HepG2 (cell line): ENCODE results near the gene DOK7. TPM values are rescaled to one million over a fixed set of nuclear protein-coding genes. Genes with fewer than 3 reads are reported as not detected.

Experiments
- ATAC-seq: fragments of 200-7000 bp; cut with Tn5 transposase; 3 replicates; pipeline ENCODE4 v1.9.1; 2020; ENCODE audit warnings: mild to moderate bottlenecking, moderate library complexity
- BruUV-seq: library from RNA; stranded (reverse); fragments of 400-500 nt; replicated peaks from 2 replicates; lab custom pipeline; 2021; lab: Mats Ljungman, UMichigan
- CTCF ChIA-PET: fragments of 300-600 bp; formaldehyde crosslinking; extraction: SDS; loops from one replicate; lab custom pipeline; 2021; ENCODE audit warnings: low total read pairs, inconsistent platforms, low intra/inter-chr PET ratio; lab: Yijun Ruan, JAX
- POLR2A ChIA-PET: fragments of 350-600 bp; sonication (Branson Sonifier 250); formaldehyde crosslinking; loops from one replicate; lab custom pipeline; 2020; ENCODE audit warnings: antibody characterized with exemption, inconsistent platforms; lab: Yijun Ruan, JAX
- DNase-seq: peaks from one replicate; pipeline ENCODE4 v3.0.0-alpha.2; 2015; ENCODE audit warnings: low spot score
- FAIRE-seq: peaks from 3 replicates; lab custom pipeline; 2011; peaks lifted over from hg19 to GRCh38; lab: Jason Lieb, UNC
- H2AFZ ChIP-seq: one replicate; pipeline ENCODE4 v1.6.1; 2011; ENCODE audit warnings: low read length, inconsistent platforms
- H3K27ac ChIP-seq: fragments of 300-600 bp; 3 replicates; pipeline ENCODE4 v1.8.0; 2011; ENCODE audit warnings: mixed run types, mild to moderate bottlenecking, mixed read lengths, low read length, inconsistent platforms; ENCODE audit not compliant: insufficient read depth; ENCODE audit errors: extremely low read length
- H3K27me3 ChIP-seq, 2 experiments: fragments of 200-600 bp in 1 of 2; 2 replicates in 1 of 2; 3 replicates in 1 of 2; pipeline versions ENCODE4 v1.6.0 to v1.8.0; 2011; ENCODE audit warnings: low read length in 2 of 2, mild to moderate bottlenecking in 2 of 2, moderate library complexity in 2 of 2, inconsistent platforms in 1 of 2; ENCODE audit not compliant: insufficient read depth in 2 of 2, control insufficient read depth in 1 of 2
- H3K36me3 ChIP-seq, 2 experiments: fragments of 200-600 bp in 1 of 2; replicated peaks in 1 of 2; 2 replicates in 1 of 2; 3 replicates in 1 of 2; pipeline versions ENCODE4 v1.5.1 to v1.8.0; 2011; ENCODE audit warnings: low read length in 2 of 2, inconsistent platforms in 1 of 2; ENCODE audit not compliant: insufficient read depth in 2 of 2, control insufficient read depth in 1 of 2
- H3K4me1 ChIP-seq: 2 replicates; pipeline ENCODE4 v1.5.1; 2012; ENCODE audit warnings: low read length, inconsistent platforms; ENCODE audit not compliant: insufficient read depth
- H3K4me2 ChIP-seq: 2 replicates; pipeline ENCODE4 v1.6.0; 2011; ENCODE audit warnings: low read depth, low read length, inconsistent platforms
- H3K4me3 ChIP-seq, 3 experiments: fragments of 200-600 bp in 1 of 3; sonication (generic), shearing (Covaris generic) in 1 of 3; replicated peaks in 1 of 3; 2 replicates each; pipeline ENCODE4 v1.5.1; 2011 to 2016; ENCODE audit warnings: low read length in 3 of 3, inconsistent platforms in 2 of 3, low read depth in 2 of 3, mild to moderate bottlenecking in 2 of 3, control low read depth in 1 of 3, mixed read lengths in 1 of 3; ENCODE audit not compliant: insufficient read depth in 1 of 3
- H3K79me2 ChIP-seq: one replicate; pipeline ENCODE4 v1.6.1; 2011; ENCODE audit warnings: low read length, inconsistent platforms; ENCODE audit not compliant: insufficient read depth
- H3K9ac ChIP-seq: 2 replicates; pipeline ENCODE4 v1.6.0; 2011; ENCODE audit warnings: mild to moderate bottlenecking, low read depth, low read length, inconsistent platforms; ENCODE audit not compliant: insufficient read depth
- H3K9me3 ChIP-seq: 2 replicates; pipeline ENCODE4 v1.5.1; 2012; ENCODE audit warnings: mild to moderate bottlenecking, low read length
- H4K20me1 ChIP-seq: 2 replicates; pipeline ENCODE4 v1.6.0; 2011; ENCODE audit warnings: inconsistent platforms, mild to moderate bottlenecking, low read length, moderate library complexity; ENCODE audit not compliant: insufficient read depth
- ELF4 ChIP-seq: sonication (generic); formaldehyde crosslinking; IDR thresholded peaks from 2 replicates; pipeline ENCODE4 v1.5.0; 2020; ENCODE audit warnings: missing genetic modification reagents, mild to moderate bottlenecking, moderate library complexity, borderline replicate concordance
- HNRNPL ChIP-seq: fragments of 200-400 bp; formaldehyde crosslinking; IDR thresholded peaks from 2 replicates; pipeline ENCODE4 v1.6.1; 2017; ENCODE audit warnings: mild to moderate bottlenecking, low read depth, low read length
- KAT2B ChIP-seq: fragments of 150-350 bp; IDR thresholded peaks from 2 replicates; pipeline ENCODE4 v1.6.1; 2014; ENCODE audit warnings: low read depth, low read length, borderline replicate concordance
- LBX2 ChIP-seq: sonication (generic); formaldehyde crosslinking; IDR thresholded peaks from 2 replicates; pipeline ENCODE4 v1.5.0; 2020; ENCODE audit warnings: missing genetic modification reagents, mild to moderate bottlenecking, borderline replicate concordance
- MAFK ChIP-seq, 2 experiments: IDR thresholded peaks in 1 of 2; conservative IDR thresholded peaks in 1 of 2; 2 replicates each; pipeline ENCODE4 v1.6.1; 2011; ENCODE audit warnings: improper control_type of control experiment in 2 of 2, low read length in 2 of 2
- POLR2AphosphoS5 ChIP-seq: IDR thresholded peaks from 2 replicates; pipeline ENCODE4 v1.6.1; 2012; ENCODE audit warnings: low read depth, low read length
- ZFP62 ChIP-seq: sonication (generic); formaldehyde crosslinking; IDR thresholded peaks from 2 replicates; pipeline ENCODE4 v1.4.0; 2020; ENCODE audit warnings: missing genetic modification reagents
- WGBS: methylation state at CpG from one replicate; pipeline ENCODE4 v1.1.6; 2017; ENCODE audit warnings: low lambda C conversion rate; 5-methylcytosine and 5-hydroxymethylcytosine counted together
- in situ Hi-C: cut with HindIII; loops from 2 replicates; pipeline ENCODE4 v1.10.0; 2017; ENCODE audit warnings: low pct_unique_long_range_greater_than_20kb; ENCODE audit not compliant: extremely low pct_ligation_motif_present
- intact Hi-C: fragments of 100-400 bp; cut with micrococcal nuclease; formaldehyde crosslinking; loops from one replicate; pipeline ENCODE4 v1.10.0; 2022; ENCODE audit not compliant: unreplicated experiment
- polyA plus RNA-seq, 8 experiments: library from polyadenylated mRNA; depleted of rRNA in 3 of 8; stranded (reverse) in 7 of 8; unstranded in 1 of 8; fragments of >200 nt; fragmentation: Illumina TruSeq in 4 of 8; extraction: Trizol in 4 of 8; gene quantifications; 2 replicates each; pipeline versions ENCODE4 v1.2.1 to v1.2.3, GENCODE V29; 2011 to 2016; ENCODE audit warnings: low read depth in 4 of 8, missing spikeins in 1 of 8, mixed read lengths in 1 of 8; ENCODE audit not compliant: insufficient read depth in 1 of 8
- total RNA-seq, 5 experiments: library from RNA; depleted of rRNA; stranded (reverse); fragments of >200 nt; fragmentation: Illumina TruSeq; extraction: Trizol; gene quantifications; 2 replicates each; pipeline ENCODE4 v1.2.3, GENCODE V29; 2016; ENCODE audit warnings: low read depth in 1 of 5
- TF ChIP-seq, protein P1 (sequence below): sonication (generic); formaldehyde crosslinking; IDR thresholded peaks from 2 replicates; pipeline ENCODE4 v1.9.0; 2021; ENCODE audit warnings: missing genetic modification reagents, borderline replicate concordance
- TF ChIP-seq, protein P2 (sequence below): sonication (generic); formaldehyde crosslinking; IDR thresholded peaks from 2 replicates; pipeline ENCODE4 v1.4.0; 2020; ENCODE audit warnings: missing genetic modification reagents, borderline replicate concordance

Gene DOK7
- total and polyA plus RNA-seq, 2 of the 13 experiments (the other 11 are each of a cell fraction or from before 2014, with no cell fraction given) = 0.03 to 0.07 TPM

DNA sequence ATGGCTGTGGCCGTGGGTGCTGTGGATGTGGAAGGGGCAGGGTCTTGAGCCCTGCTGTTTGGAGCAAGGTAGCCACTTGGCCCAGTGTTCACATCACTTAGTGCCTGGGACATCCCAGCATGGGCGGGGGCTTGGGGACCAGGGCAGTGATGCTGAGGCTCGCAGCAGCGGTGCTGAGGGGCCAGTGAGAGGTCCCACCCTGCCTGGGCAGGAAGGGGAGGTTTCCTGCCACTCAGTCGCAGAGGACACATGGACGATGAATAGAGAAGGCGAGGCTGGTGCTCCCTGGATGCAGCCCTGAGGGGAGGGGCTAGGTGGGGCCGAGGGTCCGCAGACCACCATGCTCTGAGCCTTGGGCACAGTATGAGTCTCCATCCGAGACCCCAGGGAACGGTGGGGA lies 25.7 kb downstream of the DOK7 start:
- no peak for FAIRE-seq
- H3K27me3 ChIP-seq = peaks cover 30 to 92% of the 10 kb centered on the region in 2 experiments
- H3K27ac ChIP-seq = no peak overlapping the region
- ChIA-PET CTCF (no interaction called here), POLR2A (no interaction called here)
- no peak overlapping the region for H3K4me3 ChIP-seq
- no peak for ATAC-seq
- TF ChIP-seq, protein P1, sequence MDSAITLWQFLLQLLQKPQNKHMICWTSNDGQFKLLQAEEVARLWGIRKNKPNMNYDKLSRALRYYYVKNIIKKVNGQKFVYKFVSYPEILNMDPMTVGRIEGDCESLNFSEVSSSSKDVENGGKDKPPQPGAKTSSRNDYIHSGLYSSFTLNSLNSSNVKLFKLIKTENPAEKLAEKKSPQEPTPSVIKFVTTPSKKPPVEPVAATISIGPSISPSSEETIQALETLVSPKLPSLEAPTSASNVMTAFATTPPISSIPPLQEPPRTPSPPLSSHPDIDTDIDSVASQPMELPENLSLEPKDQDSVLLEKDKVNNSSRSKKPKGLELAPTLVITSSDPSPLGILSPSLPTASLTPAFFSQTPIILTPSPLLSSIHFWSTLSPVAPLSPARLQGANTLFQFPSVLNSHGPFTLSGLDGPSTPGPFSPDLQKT = no peak
- no peak for TF ChIP-seq ELF4
- 45% methylated on average over 8 of the region's 11 CpGs for WGBS
- no peak overlapping the region for H3K4me2 ChIP-seq
- BruUV-seq = no TSS peak
- no peaks in the 10 kb centered on the region for H3K79me2 ChIP-seq
- no peaks in the 10 kb centered on the region for H3K9me3 ChIP-seq
- H3K36me3 ChIP-seq = no peaks in the 10 kb centered on the region
- no peaks in the 10 kb centered on the region for H4K20me1 ChIP-seq
- in situ Hi-C loops (no loop called here), intact Hi-C loops (no loop called here)
- no peak overlapping the region for H3K9ac ChIP-seq
- H3K4me1 ChIP-seq = peaks cover 7% of the 10 kb centered on the region; the same call in 1 of the 2 replicates
- no peak for DNase-seq
- H2AFZ ChIP-seq = no peak overlapping the region

DNA sequence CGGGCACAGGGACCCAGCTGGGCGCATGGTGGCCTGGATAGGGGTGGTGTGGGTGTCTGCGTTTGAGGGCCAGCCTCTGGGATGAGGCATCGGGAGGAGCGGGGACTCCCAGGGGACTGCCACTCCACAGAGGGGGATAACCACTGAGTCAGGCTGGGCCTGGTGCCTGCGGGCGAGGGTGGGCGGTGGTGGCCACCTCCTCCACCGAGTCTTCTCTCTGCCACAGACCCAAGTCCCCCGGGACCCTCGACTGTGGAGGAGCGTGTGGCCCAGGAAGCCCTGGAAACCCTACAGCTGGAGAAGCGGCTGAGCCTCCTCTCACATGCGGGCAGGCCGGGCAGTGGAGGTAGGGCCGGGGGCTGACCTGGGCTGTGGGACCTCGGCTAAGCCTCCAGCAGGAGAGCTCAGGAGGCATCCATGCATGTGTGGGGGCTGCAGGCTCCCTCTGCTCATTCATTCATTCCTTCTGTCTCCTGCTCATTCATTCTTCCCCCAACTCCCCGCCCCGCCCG lies 26.4 kb downstream of the DOK7 start:
- peaks cover 12% of the 10 kb centered on the region for H3K4me1 ChIP-seq
- no peak overlapping the region for H3K4me2 ChIP-seq
- H3K4me3 ChIP-seq = no peak overlapping the region
- in situ Hi-C loops (no loop called here), intact Hi-C loops (no loop called here)
- H4K20me1 ChIP-seq = no peaks in the 10 kb centered on the region
- no peak overlapping the region for H2AFZ ChIP-seq
- H3K9me3 ChIP-seq = no peaks in the 10 kb centered on the region
- no peak for DNase-seq
- WGBS = 40% methylated on average over 9 of the region's 20 CpGs
- no peaks in the 10 kb centered on the region for H3K79me2 ChIP-seq
- TF ChIP-seq MAFK (conservative IDR thresholded peaks at IDR 0.05 in 1 of 2, IDR thresholded peaks at IDR 0.05 in 1 of 2; ENCODE audit: low read length in 2 of 2) (no peak), HNRNPL (0 out of 2 replicates have a peak, but pooled peaks have one; percentile 49), ZFP62 (CRISPR knock-in tag) (no peak), LBX2 (CRISPR knock-in tag) (no peak), KAT2B (no peak), POLR2AphosphoS5 (no peak)
- TF ChIP-seq, protein P2, sequence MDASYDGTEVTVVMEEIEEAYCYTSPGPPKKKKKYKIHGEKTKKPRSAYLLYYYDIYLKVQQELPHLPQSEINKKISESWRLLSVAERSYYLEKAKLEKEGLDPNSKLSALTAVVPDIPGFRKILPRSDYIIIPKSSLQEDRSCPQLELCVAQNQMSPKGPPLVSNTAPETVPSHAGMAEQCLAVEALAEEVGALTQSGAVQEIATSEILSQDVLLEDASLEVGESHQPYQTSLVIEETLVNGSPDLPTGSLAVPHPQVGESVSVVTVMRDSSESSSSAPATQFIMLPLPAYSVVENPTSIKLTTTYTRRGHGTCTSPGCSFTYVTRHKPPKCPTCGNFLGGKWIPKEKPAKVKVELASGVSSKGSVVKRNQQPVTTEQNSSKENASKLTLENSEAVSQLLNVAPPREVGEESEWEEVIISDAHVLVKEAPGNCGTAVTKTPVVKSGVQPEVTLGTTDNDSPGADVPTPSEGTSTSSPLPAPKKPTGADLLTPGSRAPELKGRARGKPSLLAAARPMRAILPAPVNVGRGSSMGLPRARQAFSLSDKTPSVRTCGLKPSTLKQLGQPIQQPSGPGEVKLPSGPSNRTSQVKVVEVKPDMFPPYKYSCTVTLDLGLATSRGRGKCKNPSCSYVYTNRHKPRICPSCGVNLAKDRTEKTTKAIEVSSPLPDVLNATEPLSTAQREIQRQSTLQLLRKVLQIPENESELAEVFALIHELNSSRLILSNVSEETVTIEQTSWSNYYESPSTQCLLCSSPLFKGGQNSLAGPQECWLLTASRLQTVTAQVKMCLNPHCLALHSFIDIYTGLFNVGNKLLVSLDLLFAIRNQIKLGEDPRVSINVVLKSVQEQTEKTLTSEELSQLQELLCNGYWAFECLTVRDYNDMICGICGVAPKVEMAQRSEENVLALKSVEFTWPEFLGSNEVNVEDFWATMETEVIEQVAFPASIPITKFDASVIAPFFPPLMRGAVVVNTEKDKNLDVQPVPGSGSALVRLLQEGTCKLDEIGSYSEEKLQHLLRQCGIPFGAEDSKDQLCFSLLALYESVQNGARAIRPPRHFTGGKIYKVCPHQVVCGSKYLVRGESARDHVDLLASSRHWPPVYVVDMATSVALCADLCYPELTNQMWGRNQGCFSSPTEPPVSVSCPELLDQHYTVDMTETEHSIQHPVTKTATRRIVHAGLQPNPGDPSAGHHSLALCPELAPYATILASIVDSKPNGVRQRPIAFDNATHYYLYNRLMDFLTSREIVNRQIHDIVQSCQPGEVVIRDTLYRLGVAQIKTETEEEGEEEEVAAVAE (CRISPR knock-in tag) = no peak
- no peak overlapping the region for H3K27ac ChIP-seq
- peaks cover 28 to 92% of the 10 kb centered on the region in 2 experiments for H3K27me3 ChIP-seq
- FAIRE-seq = no peak
- H3K9ac ChIP-seq = no peak overlapping the region
- ChIA-PET CTCF (no interaction called here), POLR2A (no interaction called here)
- no TSS peak for BruUV-seq
- ATAC-seq = no peak
- H3K36me3 ChIP-seq = no peaks in the 10 kb centered on the region
